Measurements from ENCODE around the gene CENPM. TPM values are rescaled to one million over a fixed set of nuclear protein-coding genes. Genes with fewer than 3 reads are reported as not detected.

Gene CENPM
- total and polyA plus RNA-seq, 10 of the 15 experiments (the other 5 are each of a cell fraction or from before 2014, with no cell fraction given): 36.7 to 212 (median 74.7) TPM

DNA sequence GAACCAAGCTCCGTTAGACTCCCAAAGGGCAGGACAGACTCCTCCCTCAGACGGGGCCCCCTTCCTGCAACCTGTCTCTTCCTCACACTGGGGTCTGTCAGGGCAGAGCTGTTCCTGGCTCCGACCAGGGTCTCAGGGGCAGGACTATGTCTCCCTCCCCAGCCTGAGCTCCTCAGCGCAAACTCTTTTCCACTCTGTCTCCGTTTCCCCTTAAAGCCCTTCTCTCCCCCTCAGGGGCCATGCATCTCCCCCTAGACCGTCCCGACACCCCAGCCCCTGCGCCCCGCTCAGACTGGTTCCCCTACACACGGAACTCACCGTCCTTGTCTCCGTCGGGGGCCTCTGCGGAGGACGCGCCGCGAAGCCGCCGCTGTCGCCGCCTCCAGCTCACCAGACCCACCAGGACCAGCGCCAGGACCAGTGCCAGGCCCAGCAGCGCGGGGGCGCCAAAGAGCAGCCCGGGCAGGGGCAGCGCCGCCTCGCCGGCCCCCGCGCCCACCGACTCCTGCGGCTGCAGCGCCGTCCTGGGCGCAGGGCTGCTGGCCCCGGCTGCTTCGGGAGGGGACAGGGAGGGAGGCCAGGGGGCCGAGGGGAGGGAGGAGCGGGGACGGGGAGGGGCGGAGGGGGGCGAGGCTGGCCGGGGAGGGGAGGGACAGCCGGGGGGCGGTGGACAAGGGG is 21.0 kb downstream of the CENPM start (continued):
- TF ChIP-seq, protein P1, sequence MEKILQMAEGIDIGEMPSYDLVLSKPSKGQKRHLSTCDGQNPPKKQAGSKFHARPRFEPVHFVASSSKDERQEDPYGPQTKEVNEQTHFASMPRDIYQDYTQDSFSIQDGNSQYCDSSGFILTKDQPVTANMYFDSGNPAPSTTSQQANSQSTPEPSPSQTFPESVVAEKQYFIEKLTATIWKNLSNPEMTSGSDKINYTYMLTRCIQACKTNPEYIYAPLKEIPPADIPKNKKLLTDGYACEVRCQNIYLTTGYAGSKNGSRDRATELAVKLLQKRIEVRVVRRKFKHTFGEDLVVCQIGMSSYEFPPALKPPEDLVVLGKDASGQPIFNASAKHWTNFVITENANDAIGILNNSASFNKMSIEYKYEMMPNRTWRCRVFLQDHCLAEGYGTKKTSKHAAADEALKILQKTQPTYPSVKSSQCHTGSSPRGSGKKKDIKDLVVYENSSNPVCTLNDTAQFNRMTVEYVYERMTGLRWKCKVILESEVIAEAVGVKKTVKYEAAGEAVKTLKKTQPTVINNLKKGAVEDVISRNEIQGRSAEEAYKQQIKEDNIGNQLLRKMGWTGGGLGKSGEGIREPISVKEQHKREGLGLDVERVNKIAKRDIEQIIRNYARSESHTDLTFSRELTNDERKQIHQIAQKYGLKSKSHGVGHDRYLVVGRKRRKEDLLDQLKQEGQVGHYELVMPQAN (conservative IDR thresholded peaks at IDR 0.05): no peak
- no peak for TF ChIP-seq CBFB (IDR thresholded peaks at IDR 0.05; ENCODE audit: low read depth)
- peak; percentile 45 to 79; a peak in 3 of 4 replicates for TF ChIP-seq BHLHE40 (IDR thresholded peaks at IDR 0.05; ENCODE audit: borderline replicate concordance in 1 of 2, low read depth in 2 of 2, low read length in 1 of 2)
- no peak for TF ChIP-seq MXI1 (IDR thresholded peaks at IDR 0.05; ENCODE audit: low read depth, low read length)
- no peak for TF ChIP-seq FOXM1 (IDR thresholded peaks at IDR 0.05; ENCODE audit: low read depth, low read length)
- no peak for TF ChIP-seq BMI1 (IDR thresholded peaks at IDR 0.05; ENCODE audit: borderline replicate concordance)
- peak; percentile 50 for TF ChIP-seq RAD21 (IDR thresholded peaks at IDR 0.05; ENCODE audit: insufficient read depth, low read depth, low read length)
- no peak for TF ChIP-seq NFIC (IDR thresholded peaks at IDR 0.05; ENCODE audit: low read depth, low read length)
- TF ChIP-seq, protein P2, sequence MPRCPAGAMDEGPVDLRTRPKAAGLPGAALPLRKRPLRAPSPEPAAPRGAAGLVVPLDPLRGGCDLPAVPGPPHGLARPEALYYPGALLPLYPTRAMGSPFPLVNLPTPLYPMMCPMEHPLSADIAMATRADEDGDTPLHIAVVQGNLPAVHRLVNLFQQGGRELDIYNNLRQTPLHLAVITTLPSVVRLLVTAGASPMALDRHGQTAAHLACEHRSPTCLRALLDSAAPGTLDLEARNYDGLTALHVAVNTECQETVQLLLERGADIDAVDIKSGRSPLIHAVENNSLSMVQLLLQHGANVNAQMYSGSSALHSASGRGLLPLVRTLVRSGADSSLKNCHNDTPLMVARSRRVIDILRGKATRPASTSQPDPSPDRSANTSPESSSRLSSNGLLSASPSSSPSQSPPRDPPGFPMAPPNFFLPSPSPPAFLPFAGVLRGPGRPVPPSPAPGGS (IDR thresholded peaks at IDR 0.05; ENCODE audit: borderline replicate concordance, insufficient read depth, low read depth, low read length, poor library complexity, severe bottlenecking): no peak
- TF ChIP-seq, protein P3, sequence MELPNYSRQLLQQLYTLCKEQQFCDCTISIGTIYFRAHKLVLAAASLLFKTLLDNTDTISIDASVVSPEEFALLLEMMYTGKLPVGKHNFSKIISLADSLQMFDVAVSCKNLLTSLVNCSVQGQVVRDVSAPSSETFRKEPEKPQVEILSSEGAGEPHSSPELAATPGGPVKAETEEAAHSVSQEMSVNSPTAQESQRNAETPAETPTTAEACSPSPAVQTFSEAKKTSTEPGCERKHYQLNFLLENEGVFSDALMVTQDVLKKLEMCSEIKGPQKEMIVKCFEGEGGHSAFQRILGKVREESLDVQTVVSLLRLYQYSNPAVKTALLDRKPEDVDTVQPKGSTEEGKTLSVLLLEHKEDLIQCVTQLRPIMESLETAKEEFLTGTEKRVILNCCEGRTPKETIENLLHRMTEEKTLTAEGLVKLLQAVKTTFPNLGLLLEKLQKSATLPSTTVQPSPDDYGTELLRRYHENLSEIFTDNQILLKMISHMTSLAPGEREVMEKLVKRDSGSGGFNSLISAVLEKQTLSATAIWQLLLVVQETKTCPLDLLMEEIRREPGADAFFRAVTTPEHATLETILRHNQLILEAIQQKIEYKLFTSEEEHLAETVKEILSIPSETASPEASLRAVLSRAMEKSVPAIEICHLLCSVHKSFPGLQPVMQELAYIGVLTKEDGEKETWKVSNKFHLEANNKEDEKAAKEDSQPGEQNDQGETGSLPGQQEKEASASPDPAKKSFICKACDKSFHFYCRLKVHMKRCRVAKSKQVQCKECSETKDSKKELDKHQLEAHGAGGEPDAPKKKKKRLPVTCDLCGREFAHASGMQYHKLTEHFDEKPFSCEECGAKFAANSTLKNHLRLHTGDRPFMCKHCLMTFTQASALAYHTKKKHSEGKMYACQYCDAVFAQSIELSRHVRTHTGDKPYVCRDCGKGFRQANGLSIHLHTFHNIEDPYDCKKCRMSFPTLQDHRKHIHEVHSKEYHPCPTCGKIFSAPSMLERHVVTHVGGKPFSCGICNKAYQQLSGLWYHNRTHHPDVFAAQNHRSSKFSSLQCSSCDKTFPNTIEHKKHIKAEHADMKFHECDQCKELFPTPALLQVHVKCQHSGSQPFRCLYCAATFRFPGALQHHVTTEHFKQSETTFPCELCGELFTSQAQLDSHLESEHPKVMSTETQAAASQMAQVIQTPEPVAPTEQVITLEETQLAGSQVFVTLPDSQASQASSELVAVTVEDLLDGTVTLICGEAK (IDR thresholded peaks at IDR 0.05; ENCODE audit: borderline replicate concordance): no peak
- no peak for TF ChIP-seq TCF12 (IDR thresholded peaks at IDR 0.05; ENCODE audit: low read depth, low read length)
- TF ChIP-seq SRF (IDR thresholded peaks at IDR 0.05; ENCODE audit: low read depth in 2 of 2, low read length in 2 of 2): 0 out of 4 replicates have a peak, but pooled peaks of 1 of the 2 experiments have one; percentile 13
- peak; percentile 11; the same call in 1 of the 3 replicates for TF ChIP-seq POU2F2 (IDR thresholded peaks at IDR 0.05; ENCODE audit: borderline replicate concordance, low read depth, low read length)
- TF ChIP-seq TCF7 (IDR thresholded peaks at IDR 0.05; ENCODE audit: borderline replicate concordance): no peak
- 0 out of 2 replicates have a peak, but pooled peaks have one; percentile 28 for TF ChIP-seq CREM (IDR thresholded peaks at IDR 0.05; ENCODE audit: low read depth)
- TF ChIP-seq, protein P4, sequence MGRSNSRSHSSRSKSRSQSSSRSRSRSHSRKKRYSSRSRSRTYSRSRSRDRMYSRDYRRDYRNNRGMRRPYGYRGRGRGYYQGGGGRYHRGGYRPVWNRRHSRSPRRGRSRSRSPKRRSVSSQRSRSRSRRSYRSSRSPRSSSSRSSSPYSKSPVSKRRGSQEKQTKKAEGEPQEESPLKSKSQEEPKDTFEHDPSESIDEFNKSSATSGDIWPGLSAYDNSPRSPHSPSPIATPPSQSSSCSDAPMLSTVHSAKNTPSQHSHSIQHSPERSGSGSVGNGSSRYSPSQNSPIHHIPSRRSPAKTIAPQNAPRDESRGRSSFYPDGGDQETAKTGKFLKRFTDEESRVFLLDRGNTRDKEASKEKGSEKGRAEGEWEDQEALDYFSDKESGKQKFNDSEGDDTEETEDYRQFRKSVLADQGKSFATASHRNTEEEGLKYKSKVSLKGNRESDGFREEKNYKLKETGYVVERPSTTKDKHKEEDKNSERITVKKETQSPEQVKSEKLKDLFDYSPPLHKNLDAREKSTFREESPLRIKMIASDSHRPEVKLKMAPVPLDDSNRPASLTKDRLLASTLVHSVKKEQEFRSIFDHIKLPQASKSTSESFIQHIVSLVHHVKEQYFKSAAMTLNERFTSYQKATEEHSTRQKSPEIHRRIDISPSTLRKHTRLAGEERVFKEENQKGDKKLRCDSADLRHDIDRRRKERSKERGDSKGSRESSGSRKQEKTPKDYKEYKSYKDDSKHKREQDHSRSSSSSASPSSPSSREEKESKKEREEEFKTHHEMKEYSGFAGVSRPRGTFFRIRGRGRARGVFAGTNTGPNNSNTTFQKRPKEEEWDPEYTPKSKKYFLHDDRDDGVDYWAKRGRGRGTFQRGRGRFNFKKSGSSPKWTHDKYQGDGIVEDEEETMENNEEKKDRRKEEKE (IDR thresholded peaks at IDR 0.05): no peak
- TF ChIP-seq, protein P5, sequence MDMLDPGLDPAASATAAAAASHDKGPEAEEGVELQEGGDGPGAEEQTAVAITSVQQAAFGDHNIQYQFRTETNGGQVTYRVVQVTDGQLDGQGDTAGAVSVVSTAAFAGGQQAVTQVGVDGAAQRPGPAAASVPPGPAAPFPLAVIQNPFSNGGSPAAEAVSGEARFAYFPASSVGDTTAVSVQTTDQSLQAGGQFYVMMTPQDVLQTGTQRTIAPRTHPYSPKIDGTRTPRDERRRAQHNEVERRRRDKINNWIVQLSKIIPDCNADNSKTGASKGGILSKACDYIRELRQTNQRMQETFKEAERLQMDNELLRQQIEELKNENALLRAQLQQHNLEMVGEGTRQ (IDR thresholded peaks at IDR 0.05; ENCODE audit: borderline replicate concordance, low read depth, low read length): no peak
- TF ChIP-seq HDGF (IDR thresholded peaks at IDR 0.05): peak; percentile 71

Measured in GM12878 (cell line).